H4 (cell line): ENCODE results near the gene CALR3. TPM values are rescaled to one million over a fixed set of nuclear protein-coding genes. Genes with fewer than 3 reads are reported as not detected.
"Not testable (repeated sequence)": the region's sequence is repeated elsewhere in the genome, so short reads cannot be mapped to it uniquely, and the experiment has no call there.

Experiments
- DNase-seq: peaks from one replicate; pipeline ENCODE4 v3.0.0-alpha.2; 2015; ENCODE audit warnings: low spot score
- total RNA-seq: library from RNA; depleted of rRNA; stranded (reverse); fragments of >200 nt; shearing (Covaris generic); gene quantifications from 2 replicates; pipeline ENCODE4 v1.2.3, GENCODE V29; 2014

Gene CALR3
- total RNA-seq, 1 experiment from 2014 or later = 0.08 TPM

- no peak for DNase-seq
Measured at GRCh38 chr19:16457954-16458331, 38.0 kb downstream of the CALR3 start.

DNA sequence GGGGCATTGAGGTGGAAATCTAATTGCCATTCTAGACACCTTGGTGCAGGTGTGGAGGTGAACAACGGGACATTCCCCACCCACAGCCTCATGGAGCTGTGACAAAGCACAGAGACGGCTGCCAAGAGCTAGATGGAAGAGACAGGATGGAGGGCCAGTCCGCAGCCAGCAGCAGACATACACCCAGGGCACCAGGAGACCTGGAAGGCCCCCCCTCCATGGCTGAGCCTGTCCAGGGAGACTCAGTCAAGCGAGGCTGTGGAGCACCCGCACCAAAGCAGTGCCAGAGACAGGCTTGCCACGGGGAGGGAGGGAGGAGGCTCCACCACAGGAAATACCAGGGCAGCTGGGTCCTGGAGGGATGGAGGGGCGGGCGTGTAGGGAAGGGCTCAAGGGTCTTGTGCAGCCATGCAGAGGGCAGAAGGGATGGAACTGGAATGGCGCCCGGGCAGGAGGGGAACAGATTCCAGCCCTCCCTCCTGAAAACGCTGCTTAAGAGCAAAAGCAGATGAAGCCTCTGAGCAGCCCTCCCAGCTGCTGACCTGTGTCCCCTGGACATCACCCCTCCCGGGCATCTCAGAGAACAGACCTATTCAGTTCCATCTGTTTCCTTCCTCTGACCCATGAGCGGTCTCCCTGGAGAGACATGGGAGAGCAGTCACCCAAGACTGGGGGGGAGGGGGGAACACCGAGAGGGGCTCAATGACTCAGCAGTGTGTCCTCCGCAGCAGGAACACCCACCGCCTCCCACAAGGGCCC lies 38.6 kb downstream of the CALR3 start:
- peak; percentile 57 for DNase-seq

DNA sequence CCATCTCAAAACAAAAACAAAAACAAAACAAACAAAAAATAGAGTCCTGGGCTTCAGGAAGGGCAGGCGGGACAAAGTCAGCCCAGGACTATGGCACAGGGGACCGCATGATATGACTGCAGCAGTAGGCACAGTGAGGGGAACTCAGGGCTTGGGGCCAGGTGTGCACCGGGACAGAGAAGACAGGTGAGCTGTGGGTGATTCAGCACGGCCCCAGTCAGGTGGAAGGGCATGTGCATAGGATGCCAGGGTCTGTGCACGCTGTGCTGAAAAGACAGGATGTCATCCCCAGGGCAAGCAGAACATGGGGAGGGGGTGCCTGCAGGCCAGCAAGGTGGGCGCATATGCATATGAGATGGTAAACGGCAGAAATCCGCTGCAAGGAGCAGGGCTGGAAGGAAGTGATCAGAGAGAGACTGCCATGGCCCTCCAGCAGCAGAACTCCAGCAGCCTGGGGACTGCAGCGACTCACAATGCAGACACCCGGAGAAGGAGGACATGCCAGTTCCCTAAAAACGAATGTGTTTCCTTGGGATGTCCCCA lies 39.2 kb downstream of the CALR3 start:
- DNase-seq = no peak

- DNase-seq = no peak
Measured at GRCh38 chr19:16455489-16455888, 40.5 kb downstream of the CALR3 start.

- no peak for DNase-seq
Measured at GRCh38 chr19:16454351-16454918, 41.5 kb downstream of the CALR3 start.

DNA sequence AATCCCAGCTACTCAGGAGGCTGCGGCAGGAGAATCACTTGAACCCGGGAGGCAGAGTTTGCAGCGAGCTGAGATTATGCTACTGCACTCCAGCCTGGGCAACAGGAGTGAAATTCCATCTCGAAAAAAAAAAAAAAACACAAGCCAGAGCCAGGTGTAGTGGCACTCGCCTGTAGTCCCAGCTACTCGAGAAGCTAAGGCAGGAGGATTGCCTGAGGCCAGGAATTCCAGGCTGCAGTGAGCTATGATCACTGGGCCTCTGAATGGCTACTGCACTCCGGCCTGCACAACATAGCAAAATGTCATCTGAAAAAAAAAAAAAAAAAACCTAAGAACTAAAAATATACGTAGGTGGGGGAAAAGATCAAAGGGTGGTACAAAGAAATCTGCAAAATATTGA lies 43.6 kb downstream of the CALR3 start:
- no peak for DNase-seq

GRCh38 chr19:16449330-16449961 lies 46.5 kb downstream of the CALR3 start:
- peak; percentile 76 for DNase-seq

DNA sequence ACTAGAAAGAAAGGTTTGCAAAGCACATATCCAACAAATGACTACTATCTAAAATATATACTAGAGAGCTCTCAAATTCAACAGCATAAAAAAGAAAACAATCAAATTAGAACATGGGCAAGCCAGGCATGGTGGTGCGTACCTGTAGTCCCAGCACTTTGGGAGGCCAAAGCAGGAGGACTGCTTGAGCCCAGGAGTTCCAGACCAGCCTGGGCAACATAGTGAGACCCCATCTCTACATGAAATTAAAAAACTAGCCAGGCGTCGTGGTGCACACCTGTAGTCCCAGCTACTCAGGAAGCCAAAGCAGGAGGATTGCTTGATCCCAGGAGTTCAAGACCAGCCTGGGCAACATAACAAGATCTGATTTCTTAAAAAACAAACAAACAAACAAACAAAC lies 47.1 kb downstream of the CALR3 start:
- not testable (repeated sequence) for DNase-seq

DNA sequence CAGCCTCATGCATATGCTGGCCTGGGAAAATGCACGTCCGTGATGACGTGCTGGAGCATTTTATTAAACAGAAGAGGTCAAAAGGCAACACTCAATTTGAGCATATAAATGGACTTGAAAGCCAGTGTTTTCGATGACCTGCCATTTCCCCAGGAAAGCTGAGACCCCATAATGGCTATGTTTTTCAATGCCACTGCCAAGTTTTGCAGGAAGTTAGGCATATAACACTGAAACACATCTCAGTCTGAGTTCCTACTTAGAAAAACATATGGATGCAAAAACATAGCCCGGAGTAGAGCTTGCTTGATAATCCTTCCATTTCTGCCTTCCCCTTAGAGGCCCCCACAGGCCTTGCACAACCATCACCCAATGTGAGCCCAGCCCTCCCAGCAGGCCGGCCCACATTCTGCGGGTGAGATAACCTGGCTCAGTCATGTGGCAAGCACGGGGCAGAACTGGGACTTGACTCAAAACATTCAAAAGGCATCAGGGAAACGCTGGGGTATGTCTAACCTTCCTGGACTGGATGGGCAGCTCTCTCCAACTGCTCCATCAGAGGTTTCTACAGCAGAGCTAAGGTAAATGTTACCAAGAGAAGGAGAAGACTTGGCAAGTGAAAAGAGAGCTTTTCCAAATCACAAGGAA lies 49.1 kb downstream of the CALR3 start:
- peak; percentile 76 for DNase-seq

DNA sequence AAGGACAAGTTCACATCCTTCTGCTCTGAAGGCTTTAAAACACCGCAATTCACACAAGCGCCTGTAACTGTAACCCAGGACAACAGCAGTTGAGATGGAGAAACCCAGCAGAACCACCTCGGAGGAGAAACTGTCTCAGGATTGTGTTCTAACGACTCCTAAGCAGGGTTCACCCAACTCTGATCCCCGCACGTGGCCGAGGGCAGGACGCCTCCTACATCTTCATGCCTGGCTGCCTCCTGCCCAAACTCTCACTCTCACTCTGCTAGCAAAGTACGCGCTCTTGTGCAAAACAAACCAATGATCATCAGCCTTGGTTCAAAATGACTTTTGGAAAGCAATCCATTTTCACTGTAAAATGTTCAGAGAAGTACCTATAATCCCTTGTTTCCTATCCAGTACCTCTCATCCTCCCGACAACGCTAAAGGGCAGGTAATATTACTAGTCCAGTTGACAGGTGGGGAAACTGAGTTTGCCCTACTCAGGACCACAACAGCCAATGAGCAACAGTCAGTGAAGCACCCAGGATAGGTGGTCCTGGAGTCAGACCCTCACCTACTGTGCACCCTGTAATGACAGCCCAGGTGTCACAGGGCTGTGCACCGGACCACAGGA lies 49.8 kb downstream of the CALR3 start:
- DNase-seq = no peak

- no peak for DNase-seq
Measured at GRCh38 chr19:16445238-16446107, 50.5 kb downstream of the CALR3 start.

DNA sequence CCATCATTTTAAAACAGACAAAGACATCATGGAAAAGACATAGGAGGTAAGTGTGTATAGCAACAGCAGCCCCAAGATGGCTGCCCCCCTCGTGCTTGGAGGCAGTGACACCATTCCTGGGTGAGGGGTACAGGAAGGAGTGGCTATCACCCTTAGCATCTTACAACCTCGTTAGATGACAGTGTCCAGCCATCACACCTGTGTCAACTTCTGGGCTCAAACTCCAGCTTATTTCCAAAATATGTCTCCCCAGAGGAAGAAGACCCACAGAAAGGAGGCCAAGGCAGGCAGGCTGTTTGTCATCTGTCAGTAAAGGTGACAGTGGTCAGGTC lies 51.7 kb downstream of the CALR3 start:
- no peak for DNase-seq

DNA sequence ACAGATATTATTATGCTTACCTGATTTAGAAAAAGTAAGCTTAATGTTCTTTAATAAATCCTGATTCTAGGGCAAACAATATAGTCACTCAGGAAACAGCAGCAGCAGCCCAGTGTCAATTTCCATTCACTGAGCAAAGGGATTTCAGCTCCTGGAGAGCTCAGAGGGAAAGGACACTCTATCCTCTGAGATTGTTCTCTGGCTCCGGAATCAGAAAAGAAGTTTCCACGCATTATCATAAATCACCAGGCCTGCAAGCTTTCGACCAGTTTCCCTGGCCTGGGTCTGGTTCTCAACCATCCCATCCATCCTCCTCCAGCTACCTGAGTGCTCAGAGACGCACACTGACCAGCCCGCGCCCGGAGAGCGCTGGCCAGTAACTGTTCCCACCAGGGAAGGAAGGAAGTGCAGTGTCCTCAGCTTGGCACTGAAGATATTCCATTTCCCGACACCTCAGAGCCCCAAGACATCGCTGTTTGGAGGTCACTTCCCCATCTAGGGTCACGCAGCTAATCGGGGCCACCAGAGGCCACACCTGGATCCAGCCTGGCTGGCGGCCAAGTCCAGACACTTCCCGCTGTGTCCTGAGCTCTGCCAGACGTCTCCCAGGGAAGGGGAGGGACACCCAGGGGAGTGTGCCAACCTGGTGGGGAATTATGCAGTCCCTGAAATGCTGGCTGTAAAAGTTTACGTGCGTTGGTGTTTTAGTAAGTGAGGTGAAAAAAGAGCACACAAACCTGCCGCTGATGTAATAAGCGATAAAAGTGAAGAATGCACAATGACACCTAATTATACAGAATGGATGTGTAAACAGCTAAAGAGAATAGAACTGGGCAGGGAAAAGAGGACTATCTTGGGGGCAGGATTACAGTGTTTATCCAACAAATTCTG lies 53.3 kb downstream of the CALR3 start:
- no peak for DNase-seq

DNA sequence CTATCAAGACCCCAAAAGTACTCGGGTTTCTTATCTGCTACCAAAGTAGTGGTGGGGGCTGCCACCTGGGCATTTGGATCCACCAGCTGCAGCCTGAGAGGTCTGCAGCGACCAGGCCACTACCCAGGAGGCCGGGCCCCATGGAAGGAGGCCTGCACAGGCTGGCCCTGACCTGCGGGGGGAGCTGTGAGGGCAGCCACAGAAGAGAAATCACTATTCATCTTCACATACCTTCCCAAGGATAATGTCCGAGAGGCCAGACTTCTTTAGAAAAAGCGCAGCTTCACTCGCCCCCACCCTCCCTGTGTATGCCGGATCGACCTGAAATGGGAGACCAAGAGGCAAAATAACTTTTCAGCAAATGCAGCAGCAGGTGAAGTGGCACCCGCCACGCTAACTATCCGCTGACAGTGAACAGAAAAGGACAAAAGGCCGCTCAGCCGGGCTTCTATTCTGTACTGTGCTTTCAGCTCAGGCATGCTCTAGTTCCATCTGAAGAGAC lies 54.3 kb downstream of the CALR3 start:
- no peak for DNase-seq

DNA sequence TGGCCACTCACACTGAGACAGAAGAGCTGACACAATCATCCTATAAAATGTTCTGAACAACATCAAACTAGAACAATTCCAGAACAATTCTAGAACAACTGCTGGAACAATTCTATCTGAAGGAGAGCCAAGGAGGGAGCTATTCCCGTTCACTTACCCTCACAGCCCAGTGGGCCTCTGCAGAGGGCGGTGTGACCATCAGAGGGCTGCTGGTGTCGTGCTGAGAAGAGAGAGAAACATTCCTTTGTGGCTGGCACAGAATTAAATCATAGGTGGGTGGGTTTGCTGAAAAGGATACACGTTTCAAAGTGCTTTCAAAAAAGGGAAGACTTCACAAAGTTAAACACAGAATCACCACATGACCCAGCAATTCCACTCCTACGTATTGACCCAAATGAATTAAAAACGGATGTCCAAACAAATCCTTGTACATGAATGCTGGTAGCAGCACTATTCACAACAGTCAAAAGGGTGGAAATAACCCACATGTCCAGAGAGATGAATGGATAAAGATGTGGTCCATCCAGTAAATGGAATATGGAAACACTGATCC lies 59.1 kb downstream of the CALR3 start:
- DNase-seq = no peak

GRCh38 chr19:16435999-16436650 lies 59.8 kb downstream of the CALR3 start:
- no peak for DNase-seq

- peak; percentile 76 for DNase-seq
Measured at GRCh38 chr19:16435238-16435917, 60.6 kb downstream of the CALR3 start.

- no peak for DNase-seq
Measured at GRCh38 chr19:16433986-16434385, 62.0 kb downstream of the CALR3 start.

DNA sequence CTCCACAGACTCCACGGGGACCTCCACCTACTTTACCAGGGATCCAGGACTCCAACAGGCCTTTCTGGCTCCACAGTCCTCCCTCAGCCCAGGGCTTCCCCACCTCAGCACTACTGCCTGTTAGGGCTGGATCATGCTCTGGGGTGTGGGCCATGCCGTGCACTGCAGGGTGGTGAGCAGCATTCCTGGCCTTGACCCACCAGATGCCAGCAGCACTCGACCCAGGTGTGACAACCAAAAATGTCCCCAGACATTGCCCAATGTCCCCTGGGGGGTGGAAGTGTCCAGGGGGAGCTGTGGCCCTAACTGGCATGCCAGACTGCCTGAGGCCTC lies 66.2 kb downstream of the CALR3 start:
- DNase-seq = no peak
